ENCODE results near the gene SLC31A1.

DNA sequence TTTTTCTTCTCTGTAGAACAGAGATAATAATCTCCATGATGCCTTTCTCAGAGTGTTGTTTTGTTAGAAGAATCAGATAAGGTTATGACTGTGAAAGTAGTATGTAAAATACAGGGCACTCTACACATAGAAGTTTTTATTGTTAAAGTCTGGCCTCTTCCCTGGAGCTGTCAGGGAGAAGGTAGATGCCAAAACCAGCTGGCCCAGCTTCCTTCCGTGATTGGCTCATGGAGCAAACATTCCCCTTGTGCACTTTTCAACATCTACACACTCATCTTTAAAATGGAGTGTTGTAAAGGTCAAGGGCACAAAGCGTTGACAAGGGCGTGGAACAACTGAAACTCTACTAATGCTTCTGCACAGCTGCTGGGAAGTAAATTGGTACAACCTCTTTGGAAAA lies 89.2 kb downstream of the SLC31A1 start:
- TF ChIP-seq, protein P1, sequence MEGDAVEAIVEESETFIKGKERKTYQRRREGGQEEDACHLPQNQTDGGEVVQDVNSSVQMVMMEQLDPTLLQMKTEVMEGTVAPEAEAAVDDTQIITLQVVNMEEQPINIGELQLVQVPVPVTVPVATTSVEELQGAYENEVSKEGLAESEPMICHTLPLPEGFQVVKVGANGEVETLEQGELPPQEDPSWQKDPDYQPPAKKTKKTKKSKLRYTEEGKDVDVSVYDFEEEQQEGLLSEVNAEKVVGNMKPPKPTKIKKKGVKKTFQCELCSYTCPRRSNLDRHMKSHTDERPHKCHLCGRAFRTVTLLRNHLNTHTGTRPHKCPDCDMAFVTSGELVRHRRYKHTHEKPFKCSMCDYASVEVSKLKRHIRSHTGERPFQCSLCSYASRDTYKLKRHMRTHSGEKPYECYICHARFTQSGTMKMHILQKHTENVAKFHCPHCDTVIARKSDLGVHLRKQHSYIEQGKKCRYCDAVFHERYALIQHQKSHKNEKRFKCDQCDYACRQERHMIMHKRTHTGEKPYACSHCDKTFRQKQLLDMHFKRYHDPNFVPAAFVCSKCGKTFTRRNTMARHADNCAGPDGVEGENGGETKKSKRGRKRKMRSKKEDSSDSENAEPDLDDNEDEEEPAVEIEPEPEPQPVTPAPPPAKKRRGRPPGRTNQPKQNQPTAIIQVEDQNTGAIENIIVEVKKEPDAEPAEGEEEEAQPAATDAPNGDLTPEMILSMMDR (IDR thresholded peaks at IDR 0.05), result no peak
- TF ChIP-seq POLR2A (IDR thresholded peaks at IDR 0.05), result no peak

Data from body of pancreas (tissue), 4 donors.